ENCODE results near the gene RASAL2.

RASAL2 gene

GRCh38 chr1:178438432-178438831 lies 344.5 kb downstream of the RASAL2 start:
- no peak for DNase-seq (ENCODE audit: low read depth in 1 of 2, low spot score in 1 of 2)

- no peak for DNase-seq (ENCODE audit: low read depth in 1 of 2, low spot score in 1 of 2)
These were observed 349.0 kb downstream of the RASAL2 start for GRCh38 chr1:178442925-178443324.

GRCh38 chr1:178450871-178451270 lies 357.0 kb downstream of the RASAL2 start:
- no peak for DNase-seq (ENCODE audit: low read depth in 1 of 2, low spot score in 1 of 2)

- no peak for DNase-seq (ENCODE audit: low read depth in 1 of 2, low spot score in 1 of 2)
These were observed 357.6 kb downstream of the RASAL2 start for GRCh38 chr1:178451529-178451928.

GRCh38 chr1:178452013-178452412 lies 358.1 kb downstream of the RASAL2 start:
- DNase-seq (ENCODE audit: low read depth in 1 of 2, low spot score in 1 of 2) = no peak

GRCh38 chr1:178456472-178456871 lies 362.6 kb downstream of the RASAL2 start:
- no peak for DNase-seq (ENCODE audit: low read depth in 1 of 2, low spot score in 1 of 2)

- no peak for DNase-seq (ENCODE audit: low read depth in 1 of 2, low spot score in 1 of 2)
These were observed 363.7 kb downstream of the RASAL2 start for GRCh38 chr1:178457651-178458050.

- no peak for DNase-seq (ENCODE audit: low read depth in 1 of 2, low spot score in 1 of 2)
These were observed 364.3 kb downstream of the RASAL2 start for GRCh38 chr1:178458203-178458602.

- no peak for DNase-seq (ENCODE audit: low read depth in 1 of 2, low spot score in 1 of 2)
These were observed 367.2 kb downstream of the RASAL2 start for GRCh38 chr1:178461104-178461503.

- no peak for DNase-seq (ENCODE audit: low read depth in 1 of 2, low spot score in 1 of 2)
These were observed 367.8 kb downstream of the RASAL2 start for GRCh38 chr1:178461701-178462100.

- no peak for DNase-seq (ENCODE audit: low read depth in 1 of 2, low spot score in 1 of 2)
These were observed 370.2 kb downstream of the RASAL2 start for GRCh38 chr1:178464141-178464540.

GRCh38 chr1:178464566-178464965 lies 370.7 kb downstream of the RASAL2 start:
- DNase-seq (ENCODE audit: low read depth in 1 of 2, low spot score in 1 of 2) = no peak

- DNase-seq (ENCODE audit: low read depth in 1 of 2, low spot score in 1 of 2) = no peak
These were observed 371.1 kb downstream of the RASAL2 start for GRCh38 chr1:178465011-178465410.

GRCh38 chr1:178467837-178468236 lies 373.9 kb downstream of the RASAL2 start:
- DNase-seq (ENCODE audit: low read depth in 1 of 2, low spot score in 1 of 2) = no peak

GRCh38 chr1:178470411-178470960 lies 376.6 kb downstream of the RASAL2 start:
- no peak for DNase-seq (ENCODE audit: low read depth in 1 of 2, low spot score in 1 of 2)

GRCh38 chr1:178472531-178472930 lies 378.6 kb downstream of the RASAL2 start:
- no peak for DNase-seq (ENCODE audit: low read depth in 1 of 2, low spot score in 1 of 2)

- no peak for DNase-seq (ENCODE audit: low read depth in 1 of 2, low spot score in 1 of 2)
These were observed 383.5 kb downstream of the RASAL2 start for GRCh38 chr1:178477373-178477772.

- DNase-seq (ENCODE audit: low read depth in 1 of 2, low spot score in 1 of 2) = no peak
These were observed 383.9 kb downstream of the RASAL2 start for GRCh38 chr1:178477841-178478240.

GRCh38 chr1:178483251-178483957 lies 389.5 kb downstream of the RASAL2 start:
- no peak for DNase-seq (ENCODE audit: low read depth in 1 of 2, low spot score in 1 of 2)

GRCh38 chr1:178484698-178485225 lies 390.9 kb downstream of the RASAL2 start:
- no peak for DNase-seq (ENCODE audit: low read depth in 1 of 2, low spot score in 1 of 2)

GRCh38 chr1:178485541-178485981 lies 391.7 kb downstream of the RASAL2 start:
- DNase-seq (ENCODE audit: low read depth in 1 of 2, low spot score in 1 of 2) = no peak
